Ramos (cell line): ENCODE data around the gene HBQ1.
"Not testable (repeated sequence)": the region's sequence is repeated elsewhere in the genome, so short reads cannot be mapped to it uniquely, and the experiment has no call there.

Source experiments
- in situ Hi-C: fragments of 300-500 bp; cut with MboI; formaldehyde crosslinking; loops from one replicate; pipeline ENCODE4 v1.14.3; 2022; ENCODE audit warnings: low sequenced_read_pairs; ENCODE audit not compliant: unreplicated experiment

Gene HBQ1

GRCh38 chr16:160242-160641 lies 20.0 kb upstream of the HBQ1 start:
- in situ Hi-C loops, result not testable (repeated sequence)

DNA sequence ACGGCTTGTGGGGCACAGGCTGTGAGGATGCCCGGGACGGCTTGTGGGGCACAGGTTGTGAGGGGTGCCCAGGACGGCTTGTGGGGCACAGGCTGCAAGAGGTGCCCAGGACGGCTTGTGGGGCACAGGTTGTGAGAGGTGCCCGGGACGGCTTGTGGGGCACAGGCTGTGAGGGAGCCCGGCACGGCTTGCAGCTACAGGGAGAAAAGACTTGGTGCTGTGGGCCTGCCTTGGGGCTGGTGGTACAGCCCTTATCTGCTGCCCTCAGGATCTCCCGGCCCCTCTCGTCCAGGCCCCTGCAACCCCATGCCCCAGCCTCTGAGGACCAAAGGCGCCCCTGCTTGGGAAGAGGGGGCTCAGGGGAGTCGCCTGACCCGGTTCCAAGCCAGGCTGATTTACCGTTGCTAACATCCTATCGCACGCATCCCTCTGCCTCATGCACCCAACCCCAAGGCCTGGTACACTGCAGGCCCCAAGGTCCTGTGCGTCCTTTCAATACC lies 19.5 kb upstream of the HBQ1 start:
- in situ Hi-C loops, result no loop called here

GRCh38 chr16:162271-162991 lies 17.8 kb upstream of the HBQ1 start:
- in situ Hi-C loops, result no loop called here

GRCh38 chr16:163139-163538 lies 17.1 kb upstream of the HBQ1 start:
- in situ Hi-C loops, result not testable (repeated sequence)

GRCh38 chr16:163696-164095 lies 16.6 kb upstream of the HBQ1 start:
- in situ Hi-C loops, result not testable (repeated sequence)

GRCh38 chr16:164134-164823 lies 16.0 kb upstream of the HBQ1 start:
- in situ Hi-C loops, result not testable (repeated sequence)

DNA sequence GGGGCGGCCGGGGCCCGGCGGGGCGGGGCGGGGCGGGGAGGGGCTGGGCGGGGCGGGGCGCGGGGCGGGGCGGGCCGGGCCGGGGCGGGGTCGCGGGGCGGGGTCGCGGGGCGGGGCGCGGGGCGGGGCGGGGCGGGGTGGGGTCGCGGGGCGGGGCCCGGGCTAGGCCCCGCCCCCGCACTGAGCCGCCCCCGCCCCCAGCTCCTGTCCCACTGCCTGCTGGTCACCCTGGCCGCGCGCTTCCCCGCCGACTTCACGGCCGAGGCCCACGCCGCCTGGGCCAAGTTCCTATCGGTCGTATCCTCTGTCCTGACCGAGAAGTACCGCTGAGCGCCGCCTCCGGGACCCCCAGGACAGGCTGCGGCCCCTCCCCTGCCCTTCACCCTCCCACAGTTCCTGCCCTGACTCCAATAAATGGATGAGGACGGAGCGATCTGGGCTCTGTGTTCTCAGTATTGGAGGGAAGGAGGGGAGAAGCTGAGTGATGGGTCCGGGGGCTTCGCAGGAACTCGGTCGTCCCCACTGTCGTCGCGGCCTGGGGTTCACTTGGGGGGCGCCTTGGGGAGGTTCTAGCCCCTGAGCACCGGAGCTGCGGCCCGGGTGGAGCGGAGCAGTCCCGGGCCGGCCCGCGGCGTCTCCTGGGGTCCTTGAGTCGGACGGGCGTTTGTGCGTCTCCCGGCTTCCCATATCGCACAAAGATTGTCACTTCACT lies 15.3 kb upstream of the HBQ1 start:
- in situ Hi-C loops, result no loop called here

DNA sequence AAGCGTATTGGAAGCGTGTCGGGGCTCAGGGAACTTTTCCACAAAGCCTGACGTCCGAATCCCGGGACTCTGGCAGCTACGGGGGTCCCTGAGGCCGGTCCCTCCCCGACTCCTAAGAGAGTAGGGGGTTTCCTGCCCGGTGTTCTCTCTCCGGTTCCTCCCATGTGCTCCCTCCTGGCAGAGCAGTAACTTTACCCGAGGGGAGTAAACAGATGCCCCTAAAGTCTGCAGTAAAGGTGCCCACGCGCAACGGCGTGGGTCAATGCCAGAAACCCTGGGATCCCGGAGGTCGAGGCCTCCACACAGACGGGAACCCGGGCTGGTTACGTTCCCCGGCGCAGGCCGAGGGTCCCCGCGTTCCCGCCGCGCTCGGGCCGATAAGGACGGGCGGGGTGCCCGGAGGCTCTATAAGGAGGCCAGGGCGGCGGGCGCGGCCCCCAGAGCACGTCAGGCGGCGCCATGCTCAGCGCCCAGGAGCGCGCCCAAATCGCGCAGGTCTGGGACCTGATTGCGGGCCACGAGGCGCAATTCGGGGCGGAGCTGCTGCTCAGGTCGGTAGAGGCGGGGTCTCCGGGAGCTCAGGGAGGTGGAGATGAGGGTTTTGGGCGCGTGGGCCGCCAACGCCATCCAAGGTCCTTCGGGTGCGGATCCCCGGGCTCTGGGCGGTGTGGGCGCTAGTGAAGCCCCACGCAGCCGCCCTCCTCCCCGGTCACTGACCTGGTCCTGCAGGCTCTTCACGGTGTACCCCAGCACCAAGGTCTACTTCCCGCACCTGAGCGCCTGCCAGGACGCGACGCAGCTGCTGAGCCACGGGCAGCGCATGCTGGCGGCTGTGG lies 14.5 kb upstream of the HBQ1 start, which contains the start of gene HBM:
Gene HBM (plus strand): TSS at position 440 of the 836 bp plus-strand sequence. CDS start 20 bp downstream, at position 460.
- in situ Hi-C loops, result no loop called here

DNA sequence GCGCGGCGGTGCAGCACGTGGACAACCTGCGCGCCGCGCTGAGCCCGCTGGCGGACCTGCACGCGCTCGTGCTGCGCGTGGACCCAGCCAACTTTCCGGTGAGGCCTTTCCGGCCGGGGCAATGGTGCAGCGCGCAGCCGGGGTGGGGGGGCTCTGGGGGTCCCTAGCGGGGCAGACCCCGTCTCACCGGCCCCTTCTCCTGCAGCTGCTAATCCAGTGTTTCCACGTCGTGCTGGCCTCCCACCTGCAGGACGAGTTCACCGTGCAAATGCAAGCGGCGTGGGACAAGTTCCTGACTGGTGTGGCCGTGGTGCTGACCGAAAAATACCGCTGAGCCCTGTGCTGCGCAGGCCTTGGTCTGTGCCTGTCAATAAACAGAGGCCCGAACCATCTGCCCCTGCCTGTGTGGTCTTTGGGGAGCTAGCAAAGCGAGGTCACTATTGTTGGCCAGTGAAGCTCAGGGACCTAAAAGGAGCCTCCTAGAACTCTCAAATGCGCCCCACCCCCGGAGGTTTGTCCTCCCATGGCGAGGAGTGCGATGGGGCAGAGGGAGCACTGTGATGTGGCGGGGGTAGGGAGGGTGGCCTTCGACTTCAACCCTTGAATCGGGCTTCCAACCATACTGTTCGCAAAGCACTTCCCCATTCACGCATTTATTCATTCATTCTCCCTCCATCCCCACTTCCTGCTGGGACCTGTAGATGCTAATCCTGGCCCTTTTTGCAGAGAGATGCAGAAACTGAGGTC lies 13.7 kb upstream of the HBQ1 start:
- in situ Hi-C loops, result no loop called here

DNA sequence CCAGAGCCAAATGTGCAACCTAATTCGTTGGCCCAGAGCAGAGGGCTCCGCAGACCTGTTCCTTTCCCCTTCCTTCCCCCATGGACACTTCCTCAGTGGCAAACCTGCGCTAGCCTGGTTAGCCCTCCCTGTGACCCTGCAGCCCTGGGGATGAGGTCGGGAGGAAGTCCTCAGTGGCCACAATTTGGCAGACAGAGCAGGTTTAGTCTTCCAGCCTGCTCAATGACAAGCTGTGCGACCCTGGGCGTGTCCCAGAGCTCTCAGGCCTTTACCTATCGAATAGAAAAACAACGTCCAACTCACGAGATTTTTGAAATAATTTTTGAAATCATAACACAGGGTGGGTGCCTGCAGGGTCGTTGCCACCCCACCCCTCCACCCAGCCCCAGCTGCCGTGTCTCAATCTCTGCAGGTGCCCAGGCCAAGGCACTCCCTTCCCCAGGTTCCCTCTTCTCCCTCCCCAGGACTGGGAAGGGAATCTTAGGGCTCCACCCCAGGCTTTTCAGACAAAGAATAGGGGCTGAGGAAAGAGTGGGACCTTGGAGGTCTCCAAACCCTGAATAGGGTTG lies 13.1 kb upstream of the HBQ1 start:
- in situ Hi-C loops, result no loop called here

DNA sequence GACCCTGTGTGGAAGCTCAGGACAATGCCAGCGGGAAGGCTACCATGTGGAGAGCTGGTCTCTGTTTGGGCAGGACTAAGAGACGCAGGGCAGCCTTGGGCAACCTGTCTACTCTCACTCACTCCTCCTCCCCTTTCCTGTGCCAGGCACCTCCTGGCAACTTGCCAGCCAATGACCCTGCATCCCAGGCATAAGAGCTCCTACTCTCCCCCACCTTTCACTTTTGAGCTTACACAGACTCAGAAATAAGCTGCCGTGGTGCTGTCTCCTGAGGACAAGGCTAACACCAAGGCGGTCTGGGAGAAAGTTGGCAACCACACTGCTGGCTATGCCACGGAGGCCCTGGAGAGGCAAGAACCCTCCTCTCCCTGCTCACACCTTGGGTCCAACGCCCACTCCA lies 11.8 kb upstream of the HBQ1 start:
- in situ Hi-C loops, result no loop called here

DNA sequence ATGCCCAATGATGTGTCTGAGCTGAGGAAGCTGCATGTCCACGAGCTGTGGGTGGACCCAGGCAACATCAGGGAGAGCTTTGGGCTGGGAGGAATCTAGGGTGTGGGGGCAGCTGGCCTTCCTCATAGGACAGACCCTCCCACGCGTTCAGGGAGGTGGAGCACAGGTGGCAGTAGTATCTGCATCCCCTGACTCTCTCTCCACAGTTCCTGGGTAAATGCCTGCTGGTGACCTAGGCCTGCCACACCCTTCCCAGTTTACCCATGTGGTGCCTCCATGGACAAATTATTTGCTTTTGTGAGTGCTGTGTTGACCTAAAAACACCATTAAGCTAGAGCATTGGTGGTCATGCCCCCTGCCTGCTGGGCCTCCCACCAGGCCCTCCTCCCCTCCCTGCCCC lies 11.2 kb upstream of the HBQ1 start:
- in situ Hi-C loops, result no loop called here

DNA sequence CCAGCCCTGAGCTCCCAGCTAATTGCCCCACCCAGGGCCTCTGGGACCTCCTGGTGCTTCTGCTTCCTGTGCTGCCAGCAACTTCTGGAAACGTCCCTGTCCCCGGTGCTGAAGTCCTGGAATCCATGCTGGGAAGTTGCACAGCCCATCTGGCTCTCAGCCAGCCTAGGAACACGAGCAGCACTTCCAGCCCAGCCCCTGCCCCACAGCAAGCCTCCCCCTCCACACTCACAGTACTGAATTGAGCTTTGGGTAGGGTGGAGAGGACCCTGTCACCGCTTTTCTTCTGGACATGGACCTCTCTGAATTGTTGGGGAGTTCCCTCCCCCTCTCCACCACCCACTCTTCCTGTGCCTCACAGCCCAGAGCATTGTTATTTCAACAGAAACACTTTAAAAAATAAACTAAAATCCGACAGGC lies 10.2 kb upstream of the HBQ1 start:
- in situ Hi-C loops, result not testable (repeated sequence)

GRCh38 chr16:170788-171187 lies 9.5 kb upstream of the HBQ1 start:
- in situ Hi-C loops, result no loop called here

DNA sequence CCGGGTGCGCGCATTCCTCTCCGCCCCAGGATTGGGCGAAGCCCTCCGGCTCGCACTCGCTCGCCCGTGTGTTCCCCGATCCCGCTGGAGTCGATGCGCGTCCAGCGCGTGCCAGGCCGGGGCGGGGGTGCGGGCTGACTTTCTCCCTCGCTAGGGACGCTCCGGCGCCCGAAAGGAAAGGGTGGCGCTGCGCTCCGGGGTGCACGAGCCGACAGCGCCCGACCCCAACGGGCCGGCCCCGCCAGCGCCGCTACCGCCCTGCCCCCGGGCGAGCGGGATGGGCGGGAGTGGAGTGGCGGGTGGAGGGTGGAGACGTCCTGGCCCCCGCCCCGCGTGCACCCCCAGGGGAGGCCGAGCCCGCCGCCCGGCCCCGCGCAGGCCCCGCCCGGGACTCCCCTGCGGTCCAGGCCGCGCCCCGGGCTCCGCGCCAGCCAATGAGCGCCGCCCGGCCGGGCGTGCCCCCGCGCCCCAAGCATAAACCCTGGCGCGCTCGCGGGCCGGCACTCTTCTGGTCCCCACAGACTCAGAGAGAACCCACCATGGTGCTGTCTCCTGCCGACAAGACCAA lies 7.8 kb upstream of the HBQ1 start, which contains the start of gene HBA2:
Gene HBA2 (plus strand): TSS at position 503 of the 568 bp plus-strand sequence. CDS start 37 bp downstream, at position 540.
- in situ Hi-C loops, result not testable (repeated sequence)

- in situ Hi-C loops, result not testable (repeated sequence)
Observed at GRCh38 chr16:173211-173854, 6.9 kb upstream of the HBQ1 start.

DNA sequence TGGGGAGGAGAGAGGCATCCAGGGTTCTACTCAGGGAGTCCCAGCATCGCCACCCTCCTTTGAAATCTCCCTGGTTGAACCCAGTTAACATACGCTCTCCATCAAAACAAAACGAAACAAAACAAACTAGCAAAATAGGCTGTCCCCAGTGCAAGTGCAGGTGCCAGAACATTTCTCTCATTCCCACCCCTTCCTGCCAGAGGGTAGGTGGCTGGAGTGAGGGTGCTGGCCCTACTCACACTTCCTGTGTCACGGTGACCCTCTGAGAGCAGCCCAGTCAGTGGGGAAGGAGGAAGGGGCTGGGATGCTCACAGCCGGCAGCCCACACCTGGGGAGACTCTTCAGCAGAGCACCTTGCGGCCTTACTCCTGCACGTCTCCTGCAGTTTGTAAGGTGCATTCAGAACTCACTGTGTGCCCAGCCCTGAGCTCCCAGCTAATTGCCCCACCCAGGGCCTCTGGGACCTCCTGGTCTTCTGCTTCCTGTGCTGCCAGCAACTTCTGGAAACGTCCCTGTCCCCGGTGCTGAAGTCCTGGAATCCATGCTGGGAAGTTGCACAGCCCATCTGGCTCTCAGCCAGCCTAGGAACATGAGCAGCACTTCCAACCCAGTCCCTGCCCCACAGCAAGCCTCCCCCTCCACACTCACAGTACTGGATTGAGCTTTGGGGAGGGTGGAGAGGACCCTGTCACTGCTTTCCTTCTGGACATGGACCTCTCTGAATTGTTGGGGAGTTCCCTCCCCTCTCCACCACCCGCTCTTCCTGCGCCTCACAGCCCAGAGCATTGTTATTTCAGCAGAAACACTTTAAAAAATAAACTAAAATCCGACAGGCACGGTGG lies 6.1 kb upstream of the HBQ1 start:
- in situ Hi-C loops, result not testable (repeated sequence)
